Ecto neural progenitor cell (in vitro differentiated cells): ENCODE measurements around the gene TIMM9.
"Not testable (repeated sequence)": the region's sequence is repeated elsewhere in the genome, so short reads cannot be mapped to it uniquely, and the experiment has no call there.

ENCODE experiments used
- DNase-seq: peaks from one replicate; pipeline ENCODE4 v3.0.0-alpha.2; 2018; ENCODE audit warnings: low spot score

Gene TIMM9

DNA sequence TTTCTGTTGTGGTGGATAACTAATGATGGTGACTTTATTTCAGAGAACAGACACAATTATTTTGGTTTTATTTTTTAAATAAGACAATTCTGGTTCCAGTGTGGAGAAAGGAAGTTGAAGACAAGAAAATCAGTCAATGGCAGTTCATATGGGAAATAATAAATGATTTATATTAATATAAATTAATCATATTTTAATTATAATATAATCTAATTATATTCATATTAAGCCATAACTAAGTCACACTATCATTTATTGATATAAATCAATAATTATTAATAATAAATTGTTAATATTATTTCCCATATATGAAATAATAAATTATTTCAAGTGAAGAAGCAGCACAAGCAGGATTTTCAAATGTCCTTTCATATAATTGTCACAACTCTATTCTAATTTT is 28.8 kb downstream of the TIMM9 start:
- no peak for DNase-seq

DNA sequence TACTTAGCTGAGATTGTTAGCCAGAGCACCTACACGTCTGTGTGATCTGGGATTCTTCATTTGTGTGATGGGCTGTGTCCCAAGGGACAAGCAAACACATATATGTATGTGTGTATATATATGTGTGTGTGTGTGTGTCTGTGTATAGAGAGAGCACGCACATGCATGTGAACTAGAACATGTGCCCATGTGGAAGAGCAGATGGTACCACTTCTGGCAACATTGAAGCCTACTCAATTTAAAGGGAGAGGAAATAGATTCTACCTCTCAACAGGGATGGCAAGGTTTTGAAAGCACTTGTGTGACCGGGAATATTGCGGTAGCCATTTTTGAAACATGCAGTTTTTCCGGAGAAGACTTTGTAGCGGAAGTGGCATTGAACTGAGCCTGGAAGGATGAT is 30.2 kb downstream of the TIMM9 start:
- DNase-seq: no peak

DNA sequence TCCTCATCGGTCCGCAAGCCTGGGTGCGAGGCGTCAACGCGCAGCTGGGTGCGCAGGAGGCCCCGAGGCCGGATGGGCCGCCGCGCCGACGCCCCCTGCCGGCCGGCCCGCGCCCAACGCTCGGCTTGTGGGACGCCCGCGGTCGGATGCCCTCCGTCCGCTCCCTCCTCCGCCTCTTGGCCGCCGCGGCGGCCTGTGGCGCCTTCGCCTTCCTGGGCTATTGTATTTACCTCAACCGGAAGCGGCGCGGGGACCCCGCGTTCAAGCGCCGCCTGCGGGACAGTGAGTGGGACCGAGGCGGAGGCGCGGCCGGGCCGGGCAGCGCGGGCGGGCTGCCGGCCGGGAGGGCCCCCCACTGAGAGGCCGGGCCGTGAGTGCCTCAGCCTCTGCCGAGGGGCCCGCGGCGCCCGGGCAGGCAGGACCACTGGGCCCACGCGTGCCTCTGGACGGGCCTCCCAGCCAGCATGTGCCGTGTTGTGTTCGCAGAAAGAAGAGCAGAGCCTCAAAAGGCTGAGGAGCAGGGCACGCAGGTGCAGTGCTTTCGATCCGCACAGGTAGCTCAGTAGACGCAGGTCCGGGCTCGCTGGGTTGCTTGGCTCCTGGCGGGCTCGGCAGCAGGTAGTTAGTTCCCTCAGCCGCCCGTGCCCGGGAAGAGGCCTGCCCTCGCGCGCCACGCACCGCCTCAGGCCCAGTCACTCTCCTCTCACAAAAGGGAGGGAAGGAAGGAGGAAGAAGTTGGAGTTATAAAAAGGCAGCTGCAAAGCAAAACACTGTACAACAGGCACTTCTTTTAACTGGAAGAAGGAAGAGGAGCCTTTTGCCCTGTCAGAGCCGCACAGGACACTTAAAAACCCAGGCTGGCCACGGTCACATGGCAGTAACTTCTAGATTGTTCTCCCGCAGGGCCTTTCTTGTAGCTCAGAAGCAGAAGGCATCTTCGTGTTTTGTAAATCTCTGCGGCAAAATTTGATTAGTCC is 31.2 kb downstream of the TIMM9 start, which contains the start of gene TOMM20L:
Gene TOMM20L, plus strand, starts transcription at position 119 of the 977 bp plus-strand sequence. Its CDS starts 28 bp downstream, at position 147.
- peak; percentile 89 for DNase-seq

DNA sequence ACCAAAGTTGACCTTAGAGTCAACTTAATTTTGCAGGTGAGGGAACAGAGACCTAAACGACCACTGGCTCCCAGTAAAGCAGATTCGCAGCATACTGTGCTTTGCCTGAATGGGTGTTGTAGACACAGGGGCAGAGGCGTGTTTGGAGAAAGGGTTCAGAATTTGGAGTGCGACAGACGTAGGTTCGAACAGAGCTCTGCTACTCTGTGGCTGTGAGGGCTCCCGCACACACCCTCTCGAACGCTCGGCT is 31.8 kb downstream of the TIMM9 start:
- DNase-seq: no peak

DNA sequence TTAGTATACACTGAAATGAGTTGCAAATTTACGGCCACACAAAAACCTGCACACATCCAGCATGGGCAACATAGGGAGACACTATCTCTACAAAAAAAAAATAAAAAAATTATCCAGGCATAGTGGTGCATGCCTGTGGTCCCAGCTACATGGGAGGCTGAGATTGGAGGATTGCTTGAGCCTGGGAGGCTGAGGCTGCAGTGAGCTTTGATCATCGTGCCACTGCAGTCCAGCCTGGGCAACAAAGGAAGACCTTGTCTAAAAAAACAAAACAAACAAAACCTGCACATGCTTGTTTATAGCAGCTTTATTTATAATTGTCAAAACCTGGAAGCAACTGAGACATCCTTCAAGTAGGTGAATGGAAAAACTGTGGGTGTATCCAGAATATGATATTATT is 36.5 kb downstream of the TIMM9 start:
- no peak for DNase-seq

DNA sequence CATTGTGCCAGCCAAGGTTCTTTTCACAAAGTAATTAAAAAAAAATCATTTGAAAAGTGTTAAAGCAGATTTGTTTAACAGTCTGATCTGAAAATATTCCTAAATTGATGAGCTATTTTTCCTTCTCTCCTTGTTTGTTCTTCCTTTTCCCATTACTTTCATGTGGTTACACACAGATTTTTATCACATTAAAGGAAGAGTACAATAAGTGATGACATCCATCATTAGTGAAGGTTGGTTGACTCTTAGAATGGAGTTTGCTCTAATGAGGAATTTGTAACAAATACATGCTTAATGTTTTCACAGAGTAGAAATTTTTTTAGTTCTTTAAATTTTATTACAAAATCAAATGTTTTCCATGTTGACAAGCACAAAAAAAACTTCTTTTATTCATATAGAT is 50.5 kb downstream of the TIMM9 start:
- no peak for DNase-seq

DNA sequence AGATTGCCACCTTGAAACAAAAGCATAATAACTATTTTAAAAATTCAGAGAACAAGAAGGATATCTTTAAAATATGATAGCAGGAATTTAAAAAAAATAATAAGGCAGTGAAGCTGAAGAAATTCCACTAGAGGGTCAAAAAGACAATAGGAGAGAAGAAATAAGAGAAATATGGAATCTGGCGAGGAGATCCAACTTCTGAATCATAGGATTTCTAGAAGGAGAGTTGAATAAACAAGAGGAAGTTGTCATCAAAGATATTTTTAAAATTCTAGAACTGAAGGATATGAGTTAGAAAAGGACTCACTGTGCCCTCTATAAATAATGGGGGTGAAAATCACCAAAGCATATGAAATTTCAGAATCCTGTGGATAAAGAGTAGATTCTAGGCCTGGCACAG is 58.4 kb downstream of the TIMM9 start:
- DNase-seq: no peak

DNA sequence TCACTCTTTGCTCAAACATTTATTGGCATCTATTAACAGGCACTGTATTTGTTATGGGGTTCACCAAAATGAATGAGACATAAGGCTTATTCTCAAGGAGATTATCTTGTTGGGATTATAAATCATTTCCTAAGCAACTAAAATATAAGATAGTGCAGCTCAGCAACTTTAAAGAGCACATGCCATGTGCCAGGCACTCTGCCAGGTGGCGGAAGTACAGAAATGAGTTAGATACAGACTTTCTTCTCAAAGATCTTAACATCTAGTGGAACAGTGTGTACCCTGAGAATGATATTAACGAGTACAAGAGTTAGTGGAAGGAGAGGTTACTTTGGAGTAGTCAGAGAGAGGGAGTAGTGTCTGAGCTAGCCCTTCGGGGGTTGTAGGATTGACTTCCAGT is 60.0 kb downstream of the TIMM9 start:
- DNase-seq: no peak

DNA sequence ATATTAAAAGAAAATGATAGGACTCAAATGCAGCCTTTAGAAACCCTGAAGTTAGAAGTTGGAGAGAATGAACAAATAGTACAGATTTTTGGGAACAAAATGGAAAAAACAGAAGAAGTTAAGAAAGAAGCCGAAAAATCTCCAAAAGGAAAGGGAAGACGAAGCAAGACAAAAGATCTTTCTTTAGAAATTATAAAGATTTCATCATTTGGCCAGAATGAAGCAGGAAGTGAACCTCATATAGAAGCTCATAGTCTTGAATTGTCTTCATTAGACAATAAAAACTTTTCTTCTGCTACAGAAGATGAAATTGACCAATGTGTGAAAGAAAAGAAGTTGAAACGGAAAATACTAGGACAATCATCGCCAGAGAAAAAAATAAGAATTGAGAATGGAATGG is 63.0 kb downstream of the TIMM9 start:
- no peak for DNase-seq

DNA sequence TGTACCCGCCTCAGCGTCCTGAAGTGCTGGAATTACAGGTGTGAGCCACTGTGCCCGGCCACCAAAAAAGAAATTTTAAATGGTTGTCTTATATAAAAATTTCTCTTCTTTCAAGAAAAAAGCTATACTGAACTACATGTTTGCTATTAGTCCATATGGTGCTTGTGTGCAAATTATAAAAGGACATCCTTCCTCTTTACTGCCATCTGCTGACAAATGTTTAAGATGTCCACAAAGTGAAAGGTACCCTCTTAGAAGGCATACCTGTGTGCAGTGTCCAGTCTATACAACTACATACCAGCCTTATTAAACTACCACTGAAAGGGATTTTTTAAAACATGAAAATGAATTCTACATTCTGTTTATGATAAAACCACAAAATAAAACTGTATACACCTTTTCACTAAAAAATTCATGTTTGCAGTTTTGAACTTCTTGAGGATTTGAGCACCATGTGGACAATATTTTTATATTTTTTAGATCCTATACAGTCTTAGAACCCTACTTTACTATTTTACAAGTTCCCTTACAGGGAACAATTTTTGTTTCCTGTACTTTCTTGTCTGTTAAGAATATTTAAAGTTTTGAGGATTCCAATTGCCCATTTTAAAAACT is 64.4 kb downstream of the TIMM9 start:
- no peak for DNase-seq

DNA sequence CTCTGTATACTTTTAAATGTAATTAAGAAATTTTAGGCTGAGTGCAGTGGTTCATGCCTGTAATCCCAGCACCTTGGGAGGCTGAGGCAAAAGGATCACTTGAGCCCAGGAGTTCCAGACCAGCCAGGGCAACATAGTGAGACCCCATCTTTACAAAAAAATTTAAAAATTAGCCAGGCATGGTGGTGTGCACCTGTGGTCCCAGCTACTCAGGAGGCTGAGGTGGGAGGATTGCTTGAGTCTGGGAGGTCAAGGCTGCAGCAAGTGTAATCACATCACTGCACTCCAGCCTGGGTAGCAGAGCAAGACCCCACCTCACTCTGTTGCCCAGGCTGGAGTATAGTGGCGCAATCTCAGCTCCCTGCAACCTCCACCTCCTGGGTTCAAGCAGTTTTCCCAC is 65.1 kb downstream of the TIMM9 start:
- DNase-seq: not testable (repeated sequence)
